Rectal smooth muscle tissue (tissue), 1 donor: ENCODE results near the gene CEP72.
"Not testable (repeated sequence)": the region's sequence is repeated elsewhere in the genome, so short reads cannot be mapped to it uniquely, and the experiment has no call there.

Experiments
- H3K27ac ChIP-seq: one replicate; pipeline ENCODE4 v1.7.0; 2013; ENCODE audit warnings: low read depth, low read length, inconsistent platforms
- H3K27me3 ChIP-seq: one replicate; pipeline ENCODE4 v1.7.0; 2013; ENCODE audit warnings: low read length; ENCODE audit not compliant: control insufficient read depth, insufficient read depth
- H3K36me3 ChIP-seq: one replicate; pipeline ENCODE4 v1.7.0; 2013; ENCODE audit warnings: low read length; ENCODE audit not compliant: control insufficient read depth, insufficient read depth
- H3K4me1 ChIP-seq: one replicate; pipeline ENCODE4 v1.7.0; 2013; ENCODE audit warnings: low read length; ENCODE audit not compliant: control insufficient read depth, insufficient read depth
- H3K4me3 ChIP-seq: one replicate; pipeline ENCODE4 v1.7.0; 2013; ENCODE audit warnings: low read length
- H3K9ac ChIP-seq: one replicate; pipeline ENCODE4 v1.7.0; 2013; ENCODE audit warnings: low read length

The CEP72 gene

GRCh38 chr5:625516-625915, 13.4 kb downstream of the CEP72 start:
- Histone ChIP-seq H3K27ac (no peak overlapping the region), H3K36me3 (peaks cover 6% of the 10 kb centered on the region), H3K9ac (no peak overlapping the region), H3K4me3 (no peak overlapping the region), H3K4me1 (no peaks in the 10 kb centered on the region), H3K27me3 (no peaks in the 10 kb centered on the region)

DNA sequence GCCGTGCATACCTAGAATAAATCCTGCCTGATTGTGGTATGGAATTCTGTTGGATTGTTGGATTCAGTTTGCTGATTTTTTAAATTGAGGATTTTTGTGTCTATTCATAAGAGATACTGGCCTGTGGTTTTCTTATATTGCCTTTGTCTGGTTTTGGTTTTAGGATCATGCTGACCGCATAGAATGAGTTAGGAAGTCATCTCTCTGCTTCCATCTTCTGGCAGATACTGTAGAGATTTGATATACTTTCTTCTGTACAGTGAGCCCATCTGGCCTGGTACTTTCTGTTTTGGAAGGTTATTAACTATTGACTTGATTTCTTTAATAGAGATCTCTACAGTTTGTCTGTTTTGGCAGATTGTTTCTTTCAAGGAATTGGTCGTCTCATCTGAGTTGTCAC, 14.7 kb downstream of the CEP72 start:
- Histone ChIP-seq H3K4me1 (no peaks in the 10 kb centered on the region), H3K36me3 (peaks cover 6% of the 10 kb centered on the region), H3K9ac (no peak overlapping the region), H3K4me3 (no peak overlapping the region), H3K27ac (no peak overlapping the region), H3K27me3 (no peaks in the 10 kb centered on the region)

DNA sequence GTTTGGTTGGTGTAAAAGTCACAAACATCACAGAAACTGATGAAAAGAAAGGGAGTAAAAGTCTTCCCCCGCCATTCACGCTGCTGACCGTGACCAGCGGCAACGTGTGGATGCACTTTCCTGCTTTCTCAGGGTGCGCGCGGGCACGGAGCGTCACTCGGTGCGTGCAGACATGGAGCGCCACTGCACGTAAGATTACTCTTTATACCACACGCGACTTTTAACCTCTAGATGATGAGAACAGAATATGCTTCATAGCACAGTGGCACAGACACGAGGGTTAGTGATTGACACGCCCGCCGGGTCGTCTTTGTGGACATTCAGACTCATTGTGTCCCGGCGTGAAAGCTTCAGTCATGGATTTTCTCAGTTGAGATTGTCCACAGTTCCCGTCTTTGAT, 15.7 kb downstream of the CEP72 start:
- Histone ChIP-seq H3K36me3 (peaks cover 6% of the 10 kb centered on the region), H3K4me1 (no peaks in the 10 kb centered on the region), H3K4me3 (no peak overlapping the region)

DNA sequence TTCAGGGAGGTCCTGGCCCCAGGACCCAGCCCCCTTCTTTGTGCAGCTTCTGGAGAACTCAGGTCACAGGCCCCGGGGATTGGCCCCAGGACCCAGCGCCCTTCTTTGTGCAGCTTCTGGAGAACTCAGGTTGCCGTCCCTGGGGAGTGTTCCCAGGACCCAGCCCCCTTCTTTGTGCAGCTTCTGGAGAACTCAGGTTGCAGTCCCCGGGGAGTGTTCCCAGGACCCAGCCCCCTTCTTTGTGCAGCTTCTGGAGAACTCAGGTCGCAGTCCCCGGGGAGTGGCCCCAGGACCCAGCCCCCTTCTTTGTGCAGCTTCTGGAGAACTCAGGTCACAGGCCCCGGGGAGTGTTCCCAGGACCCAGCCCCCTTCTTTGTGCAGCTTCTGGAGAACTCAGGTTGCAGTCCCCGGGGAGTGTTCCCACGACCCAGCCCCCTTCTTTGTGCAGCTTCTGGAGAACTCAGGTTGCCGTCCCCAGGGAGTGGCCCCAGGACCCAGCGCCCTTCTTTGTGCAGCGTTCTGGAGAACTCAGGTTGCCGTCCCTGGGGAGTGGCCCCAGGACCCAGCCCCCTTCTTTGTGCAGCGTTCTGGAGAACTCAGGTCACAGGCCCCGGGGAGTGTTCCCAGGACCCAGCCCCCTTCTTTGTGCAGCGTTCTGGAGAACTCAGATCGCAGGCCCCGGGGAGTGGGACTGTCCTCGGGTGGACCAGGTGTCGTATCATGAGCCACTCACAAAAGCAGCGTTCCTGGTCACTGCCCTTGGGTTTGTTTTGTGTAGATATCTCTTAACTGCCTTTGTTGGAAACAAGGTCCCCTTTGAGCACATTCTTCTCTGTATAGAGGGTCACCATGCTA, 16.4 kb downstream of the CEP72 start:
- H3K27ac ChIP-seq, H3K27me3 ChIP-seq, H3K4me3 ChIP-seq, H3K36me3 ChIP-seq, H3K4me1 ChIP-seq, H3K9ac ChIP-seq: not testable (repeated sequence)

More for the DNA sequence above, 15.7 kb downstream of the CEP72 start:
- Histone ChIP-seq H3K27ac (no peak overlapping the region), H3K27me3 (no peaks in the 10 kb centered on the region), H3K9ac (no peak overlapping the region)

DNA sequence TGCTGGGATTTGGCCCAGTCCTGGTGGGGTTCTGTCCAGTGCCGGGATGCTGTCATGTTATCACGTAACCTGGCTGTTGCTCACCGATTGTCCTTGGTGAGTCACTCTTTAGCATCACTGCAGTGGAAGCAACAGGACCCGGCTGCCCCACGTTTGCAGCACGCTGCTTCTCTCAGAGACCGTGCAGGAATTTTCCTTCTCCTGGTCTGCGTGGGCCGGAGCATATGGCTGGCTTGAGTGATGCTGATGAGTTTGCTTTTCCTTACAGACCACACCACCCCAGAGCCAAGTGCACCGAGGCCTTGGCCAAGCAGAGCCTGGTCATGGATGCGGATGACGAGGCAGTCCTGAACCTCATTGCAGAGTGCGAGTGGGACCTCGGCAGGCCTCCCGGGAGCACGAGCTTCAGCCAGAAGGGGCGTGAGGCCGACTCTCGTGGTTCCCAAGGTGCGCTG, 21.4 kb downstream of the CEP72 start:
- Histone ChIP-seq H3K4me1 (no peaks in the 10 kb centered on the region), H3K4me3 (no peak overlapping the region), H3K9ac (no peak overlapping the region), H3K27me3 (no peaks in the 10 kb centered on the region), H3K36me3 (peaks cover 11% of the 10 kb centered on the region), H3K27ac (no peak overlapping the region)

- no peaks in the 10 kb centered on the region for H3K27me3 ChIP-seq
- H3K36me3 ChIP-seq: peaks cover 11% of the 10 kb centered on the region
- no peak overlapping the region for H3K9ac ChIP-seq
- no peak overlapping the region for H3K27ac ChIP-seq
- no peak overlapping the region for H3K4me3 ChIP-seq
- no peaks in the 10 kb centered on the region for H3K4me1 ChIP-seq
These were observed 22.1 kb downstream of the CEP72 start for GRCh38 chr5:634191-634590.

- Histone ChIP-seq H3K9ac (no peak overlapping the region), H3K4me3 (no peak overlapping the region), H3K4me1 (no peaks in the 10 kb centered on the region), H3K36me3 (peaks cover 11% of the 10 kb centered on the region), H3K27ac (no peak overlapping the region), H3K27me3 (no peaks in the 10 kb centered on the region)
These were observed 23.3 kb downstream of the CEP72 start for GRCh38 chr5:635306-636055.

- Histone ChIP-seq H3K36me3 (peaks cover 11% of the 10 kb centered on the region), H3K9ac (no peak overlapping the region), H3K27me3 (no peaks in the 10 kb centered on the region), H3K4me3 (no peak overlapping the region), H3K4me1 (no peaks in the 10 kb centered on the region), H3K27ac (no peak overlapping the region)
These were observed 24.8 kb downstream of the CEP72 start for GRCh38 chr5:636951-637350.

DNA sequence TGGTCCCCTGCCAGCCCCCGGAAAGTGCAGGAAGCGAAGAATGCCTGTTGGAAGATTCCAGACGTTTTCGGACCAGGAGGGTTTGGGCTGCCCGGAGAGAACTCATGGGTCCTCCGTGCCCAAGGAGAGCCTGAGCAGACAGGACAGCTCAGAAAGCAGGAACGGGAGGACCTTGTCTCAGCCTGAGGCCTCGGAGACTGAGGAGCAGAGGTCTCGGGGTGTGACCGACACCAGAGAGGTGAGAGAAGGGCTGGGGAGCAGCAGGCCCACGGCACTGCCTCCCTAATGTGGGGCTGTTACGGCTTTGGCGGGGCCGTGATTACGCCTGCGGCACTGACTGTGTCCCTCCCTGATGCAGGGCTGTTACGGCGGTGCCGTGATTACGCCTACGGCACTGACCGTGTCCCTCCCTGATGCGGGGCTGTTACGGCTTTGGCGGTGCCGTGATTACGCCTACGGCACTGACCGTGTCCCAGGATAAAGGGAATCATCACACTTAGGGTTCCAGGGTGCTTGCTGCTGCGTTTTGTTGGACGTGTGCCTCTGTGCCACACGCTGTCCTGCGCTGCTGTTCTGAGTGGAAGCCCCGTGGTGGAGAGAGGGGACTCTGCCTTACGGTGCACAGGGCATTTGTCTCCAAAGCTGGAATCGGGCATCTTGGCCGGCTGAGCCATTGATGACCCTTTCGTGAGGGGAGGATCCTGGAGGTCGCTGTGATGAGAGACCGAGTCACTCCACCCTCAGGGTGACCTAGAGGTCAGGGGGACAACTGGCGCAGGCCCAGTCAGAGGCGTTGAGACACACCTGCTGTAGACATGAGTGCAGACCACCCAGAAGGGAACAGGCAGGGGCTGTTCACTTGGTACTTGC, 25.7 kb downstream of the CEP72 start:
- peaks cover 11% of the 10 kb centered on the region for H3K36me3 ChIP-seq

DNA sequence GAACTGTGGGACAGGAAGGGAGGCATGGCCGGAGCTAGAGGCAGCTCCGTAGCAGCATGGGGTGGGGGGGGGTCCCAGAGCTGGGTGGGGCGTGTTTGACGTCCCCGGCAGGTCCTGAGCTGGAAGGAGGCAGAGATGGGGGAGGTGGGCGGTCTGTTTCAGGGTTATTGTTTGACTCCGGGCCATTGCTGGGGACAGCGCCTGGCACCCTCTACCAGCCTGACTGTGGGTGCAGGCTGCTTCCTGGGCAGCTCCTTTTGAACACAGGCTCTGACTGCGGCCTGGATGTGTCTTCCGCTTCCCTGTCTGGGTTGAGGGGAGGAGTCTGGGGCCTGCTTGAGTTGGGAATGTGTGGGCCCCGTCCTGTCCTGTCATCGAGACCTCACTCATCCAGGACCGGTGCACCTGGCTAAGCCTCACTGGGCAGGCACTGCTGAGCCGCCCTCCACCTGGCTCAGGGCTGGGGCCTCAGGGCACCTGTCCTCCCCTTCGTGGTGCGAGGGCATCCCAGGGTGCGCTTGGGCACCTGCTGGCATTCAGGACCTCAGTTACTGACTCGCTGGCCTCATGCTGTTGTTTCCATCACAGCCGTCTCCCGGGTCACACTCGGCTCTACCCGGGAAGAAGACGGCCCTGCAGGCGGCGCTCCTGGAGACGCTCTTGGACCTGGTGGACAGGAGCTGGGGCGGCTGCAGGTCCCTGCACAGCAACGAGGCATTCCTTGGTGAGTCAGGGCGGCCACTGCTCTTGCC, 26.5 kb downstream of the CEP72 start:
- Histone ChIP-seq H3K4me1 (no peaks in the 10 kb centered on the region), H3K27me3 (no peaks in the 10 kb centered on the region), H3K36me3 (peaks cover 11% of the 10 kb centered on the region), H3K27ac (no peak overlapping the region), H3K4me3 (no peak overlapping the region), H3K9ac (no peak overlapping the region)

More for the DNA sequence above, 25.7 kb downstream of the CEP72 start:
- no peak overlapping the region for H3K4me3 ChIP-seq
- no peaks in the 10 kb centered on the region for H3K27me3 ChIP-seq
- H3K27ac ChIP-seq: no peak overlapping the region
- no peaks in the 10 kb centered on the region for H3K4me1 ChIP-seq
- no peak overlapping the region for H3K9ac ChIP-seq

- Histone ChIP-seq H3K9ac (no peak overlapping the region), H3K27ac (no peak overlapping the region), H3K36me3 (peaks cover 11% of the 10 kb centered on the region), H3K27me3 (no peaks in the 10 kb centered on the region), H3K4me3 (no peak overlapping the region), H3K4me1 (no peaks in the 10 kb centered on the region)
These were observed 27.1 kb downstream of the CEP72 start for GRCh38 chr5:639253-639530.
